T-helper 2 cell treated with Interferon-gamma antibody and Interleukin-4, amounts not matched to agents 100 ng/mL and 5 ng/mL, for 36 hours (primary cell): Measurements from ENCODE around the gene APOL2. TPM values are rescaled to one million over a fixed set of nuclear protein-coding genes. Genes with fewer than 3 reads are reported as not detected.
"Not testable (repeated sequence)": the region's sequence is repeated elsewhere in the genome, so short reads cannot be mapped to it uniquely, and the experiment has no call there.

Experiments
- intact Hi-C: fragments of 100-400 bp; cut with micrococcal nuclease; formaldehyde crosslinking; loops from one replicate; pipeline ENCODE4 v1.15.1; 2023
- total RNA-seq: library from RNA; stranded (reverse); gene quantifications from 2 replicates; pipeline ENCODE4 v1.2.3, GENCODE V29; 2022

APOL2 gene
- total RNA-seq, 1 donor from 2014 or later = 89.9 TPM

DNA sequence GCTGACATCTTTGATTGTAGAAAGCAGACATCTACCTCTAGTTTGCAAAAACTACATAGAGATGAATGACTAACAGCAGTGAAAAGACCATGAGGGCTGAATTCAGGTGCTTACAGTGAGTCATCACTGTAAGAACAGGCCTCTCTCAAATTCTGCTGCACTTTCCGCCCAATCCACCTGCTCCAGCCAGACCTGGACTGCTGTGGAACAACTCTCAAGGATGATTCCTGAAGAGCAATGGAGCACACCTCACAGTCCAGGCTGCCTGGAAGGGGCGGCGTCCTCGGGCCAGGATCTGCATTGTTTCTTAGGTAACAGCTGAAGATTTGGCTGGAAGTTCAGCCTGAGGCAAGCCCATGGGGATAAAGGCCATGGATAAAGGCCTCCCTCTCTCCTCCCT lies 15.1 kb downstream of the APOL2 start:
- intact Hi-C loops = no loop called here

DNA sequence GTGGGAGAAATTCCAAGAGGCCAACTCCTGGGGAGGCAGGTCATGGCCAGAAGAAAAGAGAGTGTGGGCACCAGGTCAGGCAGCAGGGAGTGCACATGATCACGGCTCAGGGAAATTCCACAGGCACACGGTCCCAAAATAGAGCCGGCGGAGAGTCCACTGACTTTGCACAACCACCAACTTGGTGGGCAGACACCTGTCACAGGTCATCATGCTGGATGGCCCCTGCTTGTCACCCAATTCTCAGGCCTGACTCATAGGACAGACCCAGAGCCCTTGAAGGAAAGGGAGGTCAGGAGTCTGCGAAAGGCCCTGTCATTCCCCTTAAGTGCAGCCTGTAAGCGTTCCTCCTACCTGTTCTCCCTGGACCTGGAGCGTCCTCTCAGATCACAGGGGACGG lies 15.8 kb downstream of the APOL2 start:
- intact Hi-C loops = no loop called here

DNA sequence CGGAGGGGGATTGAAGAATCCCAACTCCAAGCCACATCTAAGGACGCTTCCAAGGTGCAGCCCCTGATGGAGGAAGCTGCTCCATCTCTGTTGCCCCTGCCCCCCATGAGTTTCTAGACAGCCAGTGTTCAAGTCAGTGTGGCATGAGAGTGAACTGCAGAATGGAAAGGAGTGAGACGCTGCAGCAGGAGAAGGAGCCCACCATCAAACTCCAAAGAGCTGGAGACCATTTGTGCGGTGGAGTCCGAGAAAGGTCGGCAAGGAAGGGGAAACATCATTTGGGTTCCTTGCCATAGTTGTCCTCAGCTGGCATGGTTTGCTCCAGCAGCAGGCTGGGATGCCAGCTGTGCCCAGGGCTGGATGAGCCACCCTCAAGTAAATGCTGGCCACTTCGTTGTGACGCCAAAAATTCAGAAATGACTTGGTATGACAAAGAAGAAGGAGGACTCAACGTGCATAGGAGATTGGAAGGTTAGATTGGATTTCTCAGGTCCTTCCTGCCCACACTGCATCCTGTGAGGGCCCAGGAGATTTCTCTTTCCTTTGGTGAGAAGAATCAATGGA lies 16.4 kb downstream of the APOL2 start:
- intact Hi-C loops = no loop called here

DNA sequence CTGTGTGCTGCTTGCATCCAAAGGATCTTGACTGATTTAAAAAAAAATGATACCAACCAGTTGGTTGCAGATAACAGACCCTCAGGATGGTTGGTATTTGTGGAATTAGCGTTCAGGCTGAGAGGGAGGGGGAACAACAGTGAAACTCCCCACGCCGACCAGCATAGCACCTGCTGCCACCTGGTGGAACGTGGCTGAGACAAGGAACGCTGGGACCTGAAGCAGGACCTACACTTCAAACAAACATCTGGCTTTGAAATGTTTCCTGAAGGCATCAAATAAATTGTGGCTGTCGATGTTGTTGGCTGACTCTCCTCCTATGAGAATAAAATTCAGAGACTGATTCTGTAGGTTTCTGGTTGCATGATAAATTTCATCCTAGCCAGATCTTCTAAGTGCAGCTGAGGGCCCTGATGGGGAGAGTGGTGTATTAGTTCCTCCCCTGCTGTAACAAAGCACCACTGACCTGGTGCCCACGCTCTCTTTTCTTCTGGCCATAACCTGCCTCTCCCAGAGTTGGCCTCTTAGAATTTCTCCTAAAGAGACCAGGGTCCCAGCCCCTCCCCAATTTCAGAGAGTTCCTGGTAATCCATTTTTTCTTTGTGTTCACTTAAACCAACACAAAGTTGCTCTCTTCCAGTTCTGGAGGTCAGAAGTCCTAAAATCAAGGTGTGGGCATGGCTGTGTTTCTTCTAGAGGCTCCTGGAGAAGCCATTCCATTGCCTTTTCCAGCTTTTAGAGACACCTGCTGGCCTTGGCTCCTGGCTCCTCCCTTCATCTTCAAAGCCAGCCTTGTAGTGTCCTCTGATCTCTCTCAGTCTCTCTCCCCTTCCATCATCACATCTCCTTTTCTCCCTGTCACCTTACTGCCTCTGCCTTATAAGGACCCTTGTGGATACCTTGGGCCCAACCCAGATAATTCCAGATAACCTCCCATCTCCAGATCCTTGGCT lies 17.3 kb downstream of the APOL2 start:
- intact Hi-C loops = no loop called here

DNA sequence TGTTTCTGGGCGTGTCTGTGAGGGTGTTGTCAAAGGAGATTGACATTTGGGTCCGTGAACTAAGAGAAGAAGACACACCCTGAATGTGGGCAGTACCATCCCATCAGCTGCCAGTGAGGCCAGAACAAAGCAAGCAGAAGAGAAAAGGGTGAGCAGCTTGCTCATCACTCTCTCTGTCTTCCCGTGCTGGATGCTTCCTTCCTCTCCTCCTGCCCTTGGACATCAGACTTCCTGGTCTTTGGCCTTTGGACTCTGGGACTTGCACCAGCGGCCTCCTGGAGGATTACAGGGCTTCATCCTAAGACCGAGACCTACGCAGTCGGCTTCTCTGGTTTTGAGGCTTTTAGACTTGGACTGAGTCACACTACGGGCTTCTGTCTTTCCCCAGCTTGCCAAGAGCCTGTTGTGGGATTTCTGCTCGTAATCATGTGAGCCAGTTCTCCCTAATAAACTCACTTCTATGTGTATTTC lies 18.8 kb downstream of the APOL2 start:
- intact Hi-C loops = no loop called here

GRCh38 chr22:36218648-36219193 lies 20.6 kb downstream of the APOL2 start:
- intact Hi-C loops = no loop called here

DNA sequence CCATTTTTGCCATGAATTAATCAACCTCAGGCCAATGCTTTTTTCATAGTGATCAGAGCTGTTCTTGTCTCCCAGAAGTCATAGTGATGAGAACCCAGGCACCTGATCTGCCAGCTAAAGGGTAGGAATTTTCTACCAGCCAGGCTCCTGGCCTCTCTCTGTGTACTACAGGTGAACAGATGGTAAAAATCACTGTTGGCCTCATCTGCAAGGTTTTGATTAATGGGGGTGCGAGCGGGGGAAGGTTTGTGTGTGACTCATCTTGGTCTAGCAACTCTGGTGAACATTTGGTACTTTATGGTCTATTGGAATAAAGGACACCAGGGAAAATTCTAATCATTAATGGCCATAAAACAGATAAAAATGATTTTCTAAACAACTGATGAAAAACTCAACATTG lies 23.3 kb downstream of the APOL2 start:
- intact Hi-C loops = no loop called here

- intact Hi-C loops = no loop called here
Observed at GRCh38 chr22:36213586-36213985, 25.7 kb downstream of the APOL2 start.

GRCh38 chr22:36212901-36213300 lies 26.4 kb downstream of the APOL2 start:
- intact Hi-C loops = no loop called here

DNA sequence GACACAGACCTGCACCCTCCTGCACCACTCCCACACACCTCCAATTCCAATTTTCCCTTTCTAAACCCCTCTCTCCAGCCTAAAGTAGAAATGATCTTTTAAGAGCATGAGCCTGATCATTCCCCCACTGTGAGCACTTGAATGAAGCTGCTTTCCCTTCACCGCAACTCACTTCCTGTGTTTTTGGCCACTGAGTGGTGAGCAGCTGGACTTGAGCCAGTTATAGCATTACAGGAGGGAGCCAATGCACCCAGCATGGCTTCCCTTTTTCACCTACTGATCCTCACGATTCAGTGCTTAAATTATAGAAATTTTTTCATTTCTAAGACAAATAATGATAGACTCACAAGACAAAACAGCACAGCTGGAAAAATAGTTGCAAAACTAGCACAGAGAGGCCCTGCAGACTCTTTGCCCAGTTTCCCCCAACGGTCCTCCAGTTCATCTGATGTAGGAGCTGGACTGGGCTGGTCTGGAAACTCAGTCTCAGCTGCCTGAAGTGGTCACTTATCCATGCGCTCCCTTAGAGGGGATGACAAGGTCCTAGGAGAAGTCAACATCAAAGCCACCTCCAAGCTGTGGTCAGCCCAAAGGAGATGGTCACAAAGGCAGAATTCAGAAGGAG lies 28.0 kb downstream of the APOL2 start:
- intact Hi-C loops = no loop called here

- intact Hi-C loops = no loop called here
Observed at GRCh38 chr22:36210224-36210623, 29.1 kb downstream of the APOL2 start.

DNA sequence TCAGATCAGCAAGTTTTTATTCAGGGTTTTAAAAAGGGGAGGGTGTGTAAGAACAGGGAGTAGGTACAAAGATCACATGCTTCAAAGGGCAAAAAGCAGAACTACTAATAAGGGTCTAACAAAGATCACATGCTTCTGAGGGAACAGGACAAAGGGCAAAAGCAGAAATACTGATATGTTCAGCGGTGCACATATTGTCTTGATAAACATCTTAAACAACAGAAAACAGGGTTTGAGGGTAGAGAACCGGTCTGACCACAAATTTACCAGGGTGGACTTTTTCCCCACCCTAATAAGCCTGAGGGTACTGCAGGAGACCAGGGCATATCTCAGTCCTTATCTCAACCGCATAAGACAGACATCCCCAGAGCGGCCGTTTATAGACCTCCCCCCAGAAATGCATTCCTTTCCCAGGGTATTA lies 29.8 kb downstream of the APOL2 start:
- intact Hi-C loops = not testable (repeated sequence)

- intact Hi-C loops = no loop called here
Observed at GRCh38 chr22:36208914-36209313, 30.4 kb downstream of the APOL2 start.

GRCh38 chr22:36208162-36208765 lies 31.1 kb downstream of the APOL2 start:
- intact Hi-C loops = no loop called here

DNA sequence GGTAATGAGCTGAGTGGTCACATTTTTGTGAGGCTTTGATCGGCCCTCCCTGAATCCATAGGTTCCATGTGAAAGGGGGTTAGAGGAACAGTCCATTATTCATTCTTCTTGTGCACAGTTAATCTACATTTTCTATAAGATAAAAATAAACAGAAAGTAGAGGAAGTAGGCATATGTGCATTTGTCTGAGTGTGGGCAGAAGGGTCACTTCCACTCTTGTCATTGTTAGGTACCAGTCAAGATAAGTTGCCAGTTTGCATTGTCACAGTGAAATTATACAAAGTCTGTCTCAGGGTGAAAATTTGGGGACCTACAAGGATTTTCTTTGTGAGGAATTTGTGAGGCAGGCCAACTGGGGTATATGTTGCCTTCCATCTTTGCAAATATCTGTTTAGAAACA lies 33.1 kb downstream of the APOL2 start:
- intact Hi-C loops = no loop called here

- intact Hi-C loops = not testable (repeated sequence)
Observed at GRCh38 chr22:36205573-36205972, 33.8 kb downstream of the APOL2 start.

DNA sequence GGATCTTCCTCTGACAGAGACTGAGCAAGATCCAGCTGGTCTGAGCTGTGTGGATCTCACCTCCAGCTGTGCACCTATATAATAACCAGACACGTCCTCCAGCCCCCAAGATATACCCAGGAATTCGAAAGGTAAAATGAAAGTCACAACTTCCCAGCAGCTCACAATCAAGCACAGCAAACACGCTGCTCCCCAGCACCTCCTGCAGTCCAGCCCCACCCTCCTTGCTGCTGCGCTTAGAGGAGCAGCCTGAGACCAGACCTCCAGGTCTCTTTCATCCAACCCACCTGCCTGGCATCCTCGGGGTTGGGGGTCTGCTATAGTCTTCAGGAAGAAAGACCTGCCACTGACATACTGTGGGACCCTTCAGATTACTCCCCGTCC lies 34.7 kb downstream of the APOL2 start:
- intact Hi-C loops = no loop called here

DNA sequence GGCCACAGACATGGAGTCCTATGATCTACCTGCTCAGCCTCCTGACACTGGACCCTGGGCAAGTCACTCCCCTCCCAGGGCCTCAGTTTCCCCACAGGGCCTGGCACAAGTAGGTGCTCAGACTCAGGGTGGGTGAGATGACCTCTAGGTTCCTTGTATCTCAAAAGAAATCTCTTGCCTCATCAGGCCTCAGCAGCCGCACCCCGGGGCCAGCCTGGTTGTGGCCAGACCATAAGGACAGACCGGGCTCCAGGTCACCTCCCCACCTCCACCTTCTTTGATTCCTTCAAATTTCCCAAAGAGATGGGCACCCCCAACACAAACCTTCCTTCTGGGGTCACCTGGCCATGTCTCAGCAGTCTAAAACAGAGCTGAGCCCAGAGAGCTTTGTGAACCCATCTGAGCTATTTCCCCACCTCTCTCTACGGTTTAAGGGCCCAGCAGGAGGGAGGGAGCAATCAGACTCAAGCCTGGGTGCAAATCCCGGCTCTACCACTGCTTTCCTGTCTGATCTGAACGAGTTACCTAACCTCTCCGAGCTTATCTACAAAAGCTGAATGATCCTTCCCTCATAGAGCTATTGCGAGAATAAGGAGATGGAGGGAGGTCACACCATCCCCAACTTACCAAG lies 35.2 kb downstream of the APOL2 start:
- intact Hi-C loops = no loop called here

- intact Hi-C loops = not testable (repeated sequence)
Observed at GRCh38 chr22:36203441-36203840, 35.9 kb downstream of the APOL2 start.

DNA sequence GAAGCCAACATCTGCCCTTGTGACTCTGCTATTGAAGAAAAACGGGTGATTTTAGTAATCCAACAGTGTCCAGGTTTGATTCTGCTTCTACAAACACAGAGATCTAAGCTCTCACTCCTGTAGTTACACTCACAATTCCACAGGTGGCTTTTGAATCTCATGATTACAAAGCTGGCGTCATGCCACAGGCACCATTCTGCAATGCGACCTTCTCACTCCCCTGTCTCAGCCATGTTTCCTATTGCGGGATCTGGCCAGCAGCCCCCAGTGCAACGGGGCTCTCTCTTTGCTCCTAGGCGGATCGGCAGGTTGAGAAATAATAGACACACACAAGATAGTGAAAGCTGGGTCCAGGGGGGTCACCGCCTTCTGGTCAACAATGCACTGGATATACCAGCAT lies 36.4 kb downstream of the APOL2 start:
- intact Hi-C loops = not testable (repeated sequence)
